GM12874 (cell line): ENCODE data around the gene NLGN1.

ENCODE experiments used
- TF ChIP-seq, protein P1 (sequence below): IDR thresholded peaks from 2 replicates; pipeline ENCODE4 v1.5.1; 2011; ENCODE audit warnings: low read depth, mild to moderate bottlenecking, control low read depth, low read length, moderate library complexity; ENCODE audit not compliant: insufficient read depth

NLGN1 gene

DNA sequence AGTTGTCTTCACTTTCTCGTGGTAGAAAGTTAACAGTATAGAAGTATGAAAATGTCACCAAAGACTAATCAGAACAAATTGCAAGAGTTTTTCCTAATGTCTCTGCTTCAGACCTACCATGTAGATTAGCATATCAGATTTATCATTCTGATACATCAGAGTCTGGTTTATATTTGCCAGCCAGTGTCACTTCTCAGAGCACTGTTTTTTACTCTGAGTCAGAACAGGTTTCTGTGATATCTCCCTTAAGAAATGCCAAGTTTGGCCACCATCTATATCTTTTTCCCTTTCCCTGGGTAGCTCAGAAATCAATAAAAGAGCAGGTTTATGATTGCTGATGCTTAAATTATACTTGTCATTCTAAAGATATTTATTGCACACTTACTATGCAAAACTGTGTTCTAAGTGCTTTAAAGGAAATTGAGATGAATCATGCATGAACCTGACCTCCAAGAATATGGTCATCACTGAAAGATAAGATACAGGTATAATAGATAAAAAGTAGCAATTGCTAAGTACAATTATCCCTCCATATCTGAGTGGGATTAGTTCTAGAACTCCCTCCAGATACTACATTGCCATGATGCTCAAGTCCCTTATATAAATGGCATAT lies 788.9 kb downstream of the NLGN1 start:
- TF ChIP-seq, protein P1, sequence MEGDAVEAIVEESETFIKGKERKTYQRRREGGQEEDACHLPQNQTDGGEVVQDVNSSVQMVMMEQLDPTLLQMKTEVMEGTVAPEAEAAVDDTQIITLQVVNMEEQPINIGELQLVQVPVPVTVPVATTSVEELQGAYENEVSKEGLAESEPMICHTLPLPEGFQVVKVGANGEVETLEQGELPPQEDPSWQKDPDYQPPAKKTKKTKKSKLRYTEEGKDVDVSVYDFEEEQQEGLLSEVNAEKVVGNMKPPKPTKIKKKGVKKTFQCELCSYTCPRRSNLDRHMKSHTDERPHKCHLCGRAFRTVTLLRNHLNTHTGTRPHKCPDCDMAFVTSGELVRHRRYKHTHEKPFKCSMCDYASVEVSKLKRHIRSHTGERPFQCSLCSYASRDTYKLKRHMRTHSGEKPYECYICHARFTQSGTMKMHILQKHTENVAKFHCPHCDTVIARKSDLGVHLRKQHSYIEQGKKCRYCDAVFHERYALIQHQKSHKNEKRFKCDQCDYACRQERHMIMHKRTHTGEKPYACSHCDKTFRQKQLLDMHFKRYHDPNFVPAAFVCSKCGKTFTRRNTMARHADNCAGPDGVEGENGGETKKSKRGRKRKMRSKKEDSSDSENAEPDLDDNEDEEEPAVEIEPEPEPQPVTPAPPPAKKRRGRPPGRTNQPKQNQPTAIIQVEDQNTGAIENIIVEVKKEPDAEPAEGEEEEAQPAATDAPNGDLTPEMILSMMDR = no peak

DNA sequence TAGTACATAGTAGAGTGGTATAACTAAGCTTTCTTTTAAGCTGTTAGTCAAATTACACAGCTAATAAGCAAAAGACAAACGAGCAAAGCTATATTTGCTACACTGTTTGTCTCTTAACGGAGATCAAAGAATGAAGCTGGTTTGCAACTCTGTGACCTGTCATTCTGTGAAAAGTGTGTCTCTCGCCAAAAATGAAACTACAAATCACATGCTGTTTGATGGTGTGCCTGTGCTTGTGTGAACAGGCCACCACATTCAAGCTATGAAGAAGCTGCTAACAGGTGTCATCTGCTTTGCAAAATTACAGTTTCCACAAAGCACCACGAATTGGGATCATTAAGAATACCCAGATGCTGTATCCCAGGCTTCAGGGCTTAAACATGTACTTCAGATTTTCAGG lies 793.8 kb downstream of the NLGN1 start:
- TF ChIP-seq, protein P1 = no peak

DNA sequence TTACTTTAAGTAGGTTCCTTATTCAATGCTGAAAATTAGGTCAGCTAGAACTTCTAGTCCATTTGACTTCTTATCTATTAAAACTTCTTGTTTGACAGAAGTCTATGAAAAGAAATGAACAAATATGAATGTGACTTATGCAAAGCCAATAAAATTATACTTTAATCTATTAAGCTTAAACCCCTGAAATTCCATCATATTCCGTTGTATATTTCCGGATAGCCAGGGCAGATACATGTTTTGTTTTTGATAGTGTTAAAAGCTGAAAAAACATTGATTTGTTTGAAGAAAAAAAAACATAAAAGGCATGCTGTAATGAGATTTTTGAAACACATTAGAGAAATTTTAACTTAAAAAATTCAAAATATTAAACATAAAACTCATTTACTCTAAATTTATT lies 794.4 kb downstream of the NLGN1 start:
- TF ChIP-seq, protein P1 = no peak

DNA sequence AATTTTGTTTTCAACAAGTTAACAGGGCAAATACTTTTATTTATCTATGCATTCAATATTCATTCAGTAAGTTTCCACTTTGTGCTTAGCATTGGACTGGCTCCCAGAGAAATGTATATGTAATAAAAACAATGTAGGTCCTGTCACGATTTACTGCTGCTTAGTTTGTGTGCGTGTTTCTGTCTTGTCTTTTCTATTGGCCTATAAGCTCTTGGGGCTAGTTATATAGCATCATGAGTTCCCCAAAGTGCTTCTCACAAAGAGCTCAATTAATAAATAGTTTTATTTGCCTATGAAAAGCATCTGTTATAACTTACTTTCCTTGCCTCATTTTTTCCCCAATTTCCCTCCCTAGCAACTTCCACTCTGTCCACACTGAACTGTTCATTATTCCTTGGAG lies 794.9 kb downstream of the NLGN1 start:
- TF ChIP-seq, protein P1 = no peak

DNA sequence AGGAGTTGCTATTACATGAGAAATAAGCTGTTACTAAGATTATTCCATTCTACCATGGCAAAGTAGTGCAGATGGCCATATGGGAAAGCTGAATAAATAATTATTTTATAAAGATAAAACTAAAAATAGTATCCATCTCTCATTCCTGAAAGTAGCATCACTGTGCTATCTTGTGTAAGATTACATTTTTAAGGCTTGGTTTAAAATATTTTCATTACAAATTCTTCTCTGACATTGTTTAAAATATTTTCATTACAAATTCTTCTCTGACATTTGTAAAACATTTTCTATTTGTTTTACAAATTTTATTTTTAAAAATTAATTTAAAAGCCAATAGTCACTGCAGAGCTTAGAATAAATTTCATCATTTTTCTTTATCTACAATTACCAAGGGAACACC lies 796.1 kb downstream of the NLGN1 start:
- TF ChIP-seq, protein P1 = no peak

DNA sequence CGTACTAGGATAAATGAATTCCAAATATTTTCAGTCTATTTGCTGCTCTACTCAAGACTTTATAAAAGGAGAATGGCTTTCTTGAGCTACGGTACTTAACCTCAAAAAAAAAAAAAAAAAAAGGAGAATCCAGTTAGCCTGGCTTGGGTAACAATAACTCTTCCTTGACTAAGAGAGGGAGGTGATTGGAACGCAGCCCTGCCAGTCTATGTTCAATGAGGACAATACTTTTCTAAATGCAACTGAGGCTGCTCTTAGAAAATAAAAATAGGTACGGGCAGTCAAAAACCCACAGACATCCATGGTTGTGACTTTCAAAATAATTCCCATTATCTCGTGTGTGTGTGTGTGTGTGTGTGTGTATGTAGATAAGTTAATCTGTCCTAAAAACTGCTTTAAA lies 799.9 kb downstream of the NLGN1 start:
- TF ChIP-seq, protein P1 = no peak

DNA sequence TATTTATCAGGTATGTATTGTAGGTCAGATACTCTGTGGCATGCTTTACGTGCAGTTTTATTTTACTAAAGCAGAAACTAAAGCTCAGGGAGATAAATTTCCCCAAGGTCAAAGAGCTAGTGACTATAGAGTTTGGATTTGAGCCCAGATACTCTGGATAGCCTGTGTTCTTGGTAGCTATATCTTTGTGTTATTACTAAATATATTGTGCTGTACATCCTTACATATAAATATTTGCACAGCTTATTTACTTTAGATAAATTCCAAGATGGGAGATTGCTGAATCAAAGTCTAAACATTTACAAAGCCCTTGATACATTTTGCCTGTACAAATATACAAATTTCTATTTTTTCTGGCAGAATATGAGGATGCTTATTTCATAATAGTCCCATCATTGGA lies 800.7 kb downstream of the NLGN1 start:
- TF ChIP-seq, protein P1 = no peak
